Panc1 (cell line): ENCODE measurements around the gene GATC. TPM values are rescaled to one million over a fixed set of nuclear protein-coding genes. Genes with fewer than 3 reads are reported as not detected.
A peak's percentile ranks its signal among the peaks of the same experiment; 100 is the strongest.

Experiments used
- ATAC-seq: fragments of 200-7000 bp; cut with Tn5 transposase; 2 replicates; pipeline ENCODE4 v1.9.1; 2020; ENCODE audit warnings: mild to moderate bottlenecking, moderate library complexity
- BruUV-seq: library from RNA; stranded (reverse); fragments of 400-500 nt; replicated peaks from 2 replicates; lab custom pipeline; 2021; lab: Mats Ljungman, UMichigan
- CTCF ChIA-PET: fragments of 300-600 bp; sonication (Branson Sonifier 250); formaldehyde crosslinking; loops from one replicate; lab custom pipeline; 2022; ENCODE audit warnings: antibody characterized with exemption; lab: Charles Lee
- POLR2A ChIA-PET: fragments of 300-600 bp; sonication (Branson Sonifier 250); formaldehyde crosslinking; loops from one replicate; lab custom pipeline; 2022; ENCODE audit warnings: antibody characterized with exemption; lab: Charles Lee
- DNase-seq: peaks from one replicate; pipeline ENCODE4 v3.0.0-alpha.2; 2010; ENCODE audit warnings: low read depth, low spot score
- H3K27ac ChIP-seq: 2 replicates; pipeline ENCODE4 v1.5.1; 2011; ENCODE audit warnings: mild to moderate bottlenecking, low read length, inconsistent platforms
- H3K27me3 ChIP-seq: fragments of 200-500 bp; sonication (Bioruptor generic); 2 replicates; pipeline ENCODE4 v1.6.0; 2014; ENCODE audit warnings: low read length, inconsistent platforms; ENCODE audit not compliant: control insufficient read depth, insufficient read depth
- H3K36me3 ChIP-seq: fragments of 200-500 bp; sonication (Bioruptor generic); 2 replicates; pipeline ENCODE4 v1.5.1; 2014; ENCODE audit warnings: inconsistent platforms, mild to moderate bottlenecking, low read length, moderate library complexity; ENCODE audit not compliant: control insufficient read depth, insufficient read depth
- H3K4me1 ChIP-seq: 2 replicates; pipeline ENCODE4 v1.5.1; 2011; ENCODE audit warnings: inconsistent platforms, mild to moderate bottlenecking, low read length, moderate library complexity; ENCODE audit not compliant: control insufficient read depth, insufficient read depth
- H3K4me3 ChIP-seq, 2 experiments: 2 replicates each; pipeline ENCODE4 v1.5.1; 2011 to 2012; ENCODE audit warnings: low read depth in 2 of 2, low read length in 2 of 2, mild to moderate bottlenecking in 2 of 2, inconsistent platforms in 1 of 2, moderate library complexity in 1 of 2
- H3K9me3 ChIP-seq: fragments of 200-500 bp; sonication (Bioruptor generic); 2 replicates; pipeline ENCODE4 v1.5.1; 2014; ENCODE audit warnings: low read depth, mild to moderate bottlenecking, inconsistent platforms, low read length, moderate library complexity; ENCODE audit not compliant: control insufficient read depth, insufficient read depth
- CTCF ChIP-seq: fragments of 450-650 bp; IDR thresholded peaks from 2 replicates; pipeline ENCODE4 v1.5.1; 2017; ENCODE audit warnings: mild to moderate bottlenecking
- POLR2AphosphoS5 ChIP-seq: IDR thresholded peaks from 2 replicates; pipeline ENCODE4 v1.6.1; 2012; ENCODE audit warnings: mild to moderate bottlenecking, low read depth, low read length, moderate library complexity
- REST ChIP-seq, 2 experiments: IDR thresholded peaks; 2 replicates each; pipeline ENCODE4 v1.6.1; 2011 to 2012; ENCODE audit warnings: low read depth in 2 of 2, control low read depth in 1 of 2, low read length in 1 of 2, mild to moderate bottlenecking in 1 of 2, moderate library complexity in 1 of 2; ENCODE audit not compliant: insufficient read depth in 1 of 2
- SIN3A ChIP-seq: IDR thresholded peaks from 2 replicates; pipeline ENCODE4 v1.6.1; 2012; ENCODE audit warnings: low read depth, mild to moderate bottlenecking, low read length, moderate library complexity, borderline replicate concordance; ENCODE audit not compliant: insufficient read depth
- TCF7L2 ChIP-seq: IDR thresholded peaks from 2 replicates; pipeline ENCODE4 v1.6.1; 2011; ENCODE audit warnings: mild to moderate bottlenecking, low read depth, low read length, inconsistent platforms
- in situ Hi-C: cut with HindIII; loops from 2 replicates; pipeline ENCODE4 v1.10.0; 2016; ENCODE audit warnings: low sequenced_read_pairs, low pct_unique_long_range_greater_than_20kb
- intact Hi-C: fragments of 100-400 bp; cut with micrococcal nuclease; formaldehyde crosslinking; loops from one replicate; pipeline ENCODE4 v1.10.0; 2022; ENCODE audit not compliant: unreplicated experiment
- total RNA-seq: library from RNA; stranded (reverse); gene quantifications from one replicate; pipeline ENCODE4 v1.2.1, GENCODE V29; 2021; ENCODE audit not compliant: unreplicated experiment

GATC gene
- total RNA-seq, 1 experiment from 2014 or later, result 34.7 TPM

GRCh38 chr12:120413901-120414695, 32.1 kb upstream of the GATC start:
- TF ChIP-seq CTCF (no peak), TCF7L2 (no peak), REST (IDR thresholded peaks at IDR 0.05; ENCODE audit: insufficient read depth in 1 of 2, low read depth in 2 of 2, low read length in 1 of 2) (no peak), POLR2AphosphoS5 (no peak), SIN3A (no peak)
- BruUV-seq, result no TSS peak
- POLR2A ChIA-PET, result no interaction called here
- ATAC-seq (peak; percentile 74), DNase-seq (no peak)
- Histone ChIP-seq H3K4me1 (no peaks in the 10 kb centered on the region), H3K27me3 (no peaks in the 10 kb centered on the region), H3K36me3 (no peaks in the 10 kb centered on the region), H3K9me3 (no peaks in the 10 kb centered on the region), H3K4me3 (no peak overlapping the region), H3K27ac (no peak overlapping the region)
- CTCF ChIA-PET, result no interaction called here
- in situ Hi-C loops, result no loop called here
- intact Hi-C loops, result no loop called here

GRCh38 chr12:120416490-120417216, 29.6 kb upstream of the GATC start:
- TF ChIP-seq CTCF (no peak), SIN3A (no peak), POLR2AphosphoS5 (no peak), TCF7L2 (no peak), REST (IDR thresholded peaks at IDR 0.05; ENCODE audit: insufficient read depth in 1 of 2, low read depth in 2 of 2, low read length in 1 of 2) (no peak)

More at GRCh38 chr12:120416490-120417216, 29.6 kb upstream of the GATC start:
- ChIA-PET CTCF (no interaction called here), POLR2A (no interaction called here)
- Histone ChIP-seq H3K27me3 (no peaks in the 10 kb centered on the region), H3K4me3 (no peak overlapping the region), H3K9me3 (no peaks in the 10 kb centered on the region), H3K27ac (no peak overlapping the region), H3K36me3 (no peaks in the 10 kb centered on the region), H3K4me1 (no peaks in the 10 kb centered on the region)
- no TSS peak for BruUV-seq
- ATAC-seq, result no peak
- in situ Hi-C loops (no loop called here), intact Hi-C loops (no loop called here)
- DNase-seq, result no peak
